ENCODE results near the gene AFF1.

The AFF1 gene

GRCh38 chr4:86950831-86951525 lies 16.2 kb downstream of the AFF1 start:
- no peak for DNase-seq

GRCh38 chr4:86955888-86956451 lies 21.2 kb downstream of the AFF1 start:
- no peak for DNase-seq

- no peak for DNase-seq
Measured at GRCh38 chr4:86957215-86957614, 22.4 kb downstream of the AFF1 start.

- DNase-seq: no peak
Measured at GRCh38 chr4:86959588-86960500, 25.0 kb downstream of the AFF1 start.

- DNase-seq: no peak
Measured at GRCh38 chr4:86960557-86960961, 25.7 kb downstream of the AFF1 start.

GRCh38 chr4:86961116-86961515 lies 26.3 kb downstream of the AFF1 start:
- DNase-seq: no peak

- peak in 1 of 2 donors; percentile 5 for DNase-seq
Measured at GRCh38 chr4:86961605-86962295, 26.9 kb downstream of the AFF1 start.

- DNase-seq: no peak
Measured at GRCh38 chr4:86963697-86964096, 28.9 kb downstream of the AFF1 start.

- DNase-seq: no peak
Measured at GRCh38 chr4:86965019-86965976, 30.5 kb downstream of the AFF1 start.

- DNase-seq: no peak
Measured at GRCh38 chr4:86967073-86967472, 32.3 kb downstream of the AFF1 start.

GRCh38 chr4:86967798-86968197 lies 33.0 kb downstream of the AFF1 start:
- DNase-seq: no peak

- DNase-seq: no peak
Measured at GRCh38 chr4:86968547-86968946, 33.7 kb downstream of the AFF1 start.

- DNase-seq: no peak
Measured at GRCh38 chr4:86970447-86971354, 35.9 kb downstream of the AFF1 start.

- no peak for DNase-seq
Measured at GRCh38 chr4:86971355-86971683, 36.5 kb downstream of the AFF1 start.

- DNase-seq: no peak
Measured at GRCh38 chr4:86972997-86973396, 38.2 kb downstream of the AFF1 start.

GRCh38 chr4:86973668-86974067 lies 38.9 kb downstream of the AFF1 start:
- no peak for DNase-seq

GRCh38 chr4:86974551-86974994 lies 39.8 kb downstream of the AFF1 start:
- no peak for DNase-seq

GRCh38 chr4:86975927-86976326 lies 41.1 kb downstream of the AFF1 start:
- DNase-seq: no peak

GRCh38 chr4:86976801-86977485 lies 42.1 kb downstream of the AFF1 start:
- DNase-seq: no peak

- no peak for DNase-seq
Measured at GRCh38 chr4:86977621-86978184, 42.9 kb downstream of the AFF1 start.

All from CD4-positive, alpha-beta T cell treated with Interleukin-1 beta for 1 hour (primary cell).